HFFc6 (cell line): ENCODE measurements around the gene RTN4IP1. TPM values are rescaled to one million over a fixed set of nuclear protein-coding genes. Genes with fewer than 3 reads are reported as not detected.

ENCODE experiments used
- DNase-seq: peaks from one replicate; pipeline ENCODE4 v3.0.0-alpha.2; 2018
- H3K27ac Mint-ChIP-seq: 2 replicates; pipeline ENCODE4 v1.8.0; 2020; ENCODE audit warnings: mild to moderate bottlenecking, mixed read lengths
- H3K27me3 Mint-ChIP-seq: 2 replicates; pipeline ENCODE4 v1.8.0; 2021; ENCODE audit warnings: mild to moderate bottlenecking, moderate library complexity, mixed read lengths; ENCODE audit not compliant: insufficient read depth
- H3K36me3 Mint-ChIP-seq: 2 replicates; pipeline ENCODE4 v1.8.0; 2021; ENCODE audit warnings: low read depth, mixed read lengths
- H3K4me1 Mint-ChIP-seq: 2 replicates; pipeline ENCODE4 v1.8.0; 2020; ENCODE audit warnings: low read depth, mixed read lengths
- H3K4me3 Mint-ChIP-seq: 2 replicates; pipeline ENCODE4 v1.8.0; 2020; ENCODE audit warnings: mild to moderate bottlenecking, moderate library complexity, mixed read lengths
- H3K9me3 Mint-ChIP-seq: 2 replicates; pipeline ENCODE4 v1.8.0; 2020; ENCODE audit warnings: mild to moderate bottlenecking, mixed read lengths
- total RNA-seq, 6 experiments: library from RNA; stranded (reverse); fragmentation: NEBNext Ultra II Directional; extraction: Animal tissue kit (Norgen Biotek cat#: 25700); gene quantifications; 2 replicates in 1 of 6; 3 replicates in 5 of 6; pipeline ENCODE4 v1.2.3, GENCODE V29; 2021
- TF ChIP-seq, protein P1 (sequence below): fragments of 200-600 bp; sonication (generic); IDR thresholded peaks from 2 replicates; pipeline ENCODE4 v1.5.0; 2021; ENCODE audit warnings: antibody characterized with exemption, mild to moderate bottlenecking

RTN4IP1 gene
- total RNA-seq, 6 experiments from 2014 or later: 5.7 to 8.9 (median 8.0) TPM

DNA sequence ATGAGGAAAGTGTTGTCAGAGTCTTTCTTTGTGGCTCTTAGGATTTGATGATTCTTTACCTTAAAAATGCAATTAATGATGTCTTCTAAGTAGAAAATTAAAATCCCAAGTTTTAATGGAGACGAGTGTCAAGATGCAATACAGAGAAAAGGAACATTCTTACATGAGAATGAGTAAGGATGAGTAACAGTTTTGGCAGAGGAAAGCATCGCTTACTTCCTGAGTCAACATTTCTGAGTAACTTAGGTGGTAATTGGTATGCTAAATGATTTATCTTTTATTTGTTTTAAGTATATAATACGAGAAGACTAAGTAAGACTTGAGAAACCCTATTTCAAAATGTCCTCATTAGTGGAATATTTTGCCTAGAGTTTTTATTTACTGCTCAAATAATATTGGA lies 101.3 kb downstream of the RTN4IP1 start:
- peaks cover 76% of the 10 kb centered on the region for H3K4me1 Mint-ChIP-seq
- H3K4me3 Mint-ChIP-seq: peak overlapping the region; percentile 63
- TF ChIP-seq, protein P1, sequence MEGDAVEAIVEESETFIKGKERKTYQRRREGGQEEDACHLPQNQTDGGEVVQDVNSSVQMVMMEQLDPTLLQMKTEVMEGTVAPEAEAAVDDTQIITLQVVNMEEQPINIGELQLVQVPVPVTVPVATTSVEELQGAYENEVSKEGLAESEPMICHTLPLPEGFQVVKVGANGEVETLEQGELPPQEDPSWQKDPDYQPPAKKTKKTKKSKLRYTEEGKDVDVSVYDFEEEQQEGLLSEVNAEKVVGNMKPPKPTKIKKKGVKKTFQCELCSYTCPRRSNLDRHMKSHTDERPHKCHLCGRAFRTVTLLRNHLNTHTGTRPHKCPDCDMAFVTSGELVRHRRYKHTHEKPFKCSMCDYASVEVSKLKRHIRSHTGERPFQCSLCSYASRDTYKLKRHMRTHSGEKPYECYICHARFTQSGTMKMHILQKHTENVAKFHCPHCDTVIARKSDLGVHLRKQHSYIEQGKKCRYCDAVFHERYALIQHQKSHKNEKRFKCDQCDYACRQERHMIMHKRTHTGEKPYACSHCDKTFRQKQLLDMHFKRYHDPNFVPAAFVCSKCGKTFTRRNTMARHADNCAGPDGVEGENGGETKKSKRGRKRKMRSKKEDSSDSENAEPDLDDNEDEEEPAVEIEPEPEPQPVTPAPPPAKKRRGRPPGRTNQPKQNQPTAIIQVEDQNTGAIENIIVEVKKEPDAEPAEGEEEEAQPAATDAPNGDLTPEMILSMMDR: no peak
- H3K9me3 Mint-ChIP-seq: no peaks in the 10 kb centered on the region
- no peaks in the 10 kb centered on the region; the same call in 1 of the 2 replicates for H3K27me3 Mint-ChIP-seq
- peaks cover 21% of the 10 kb centered on the region for H3K36me3 Mint-ChIP-seq
- peak overlapping the region; percentile 84 for H3K27ac Mint-ChIP-seq
- DNase-seq: peak; percentile 91

DNA sequence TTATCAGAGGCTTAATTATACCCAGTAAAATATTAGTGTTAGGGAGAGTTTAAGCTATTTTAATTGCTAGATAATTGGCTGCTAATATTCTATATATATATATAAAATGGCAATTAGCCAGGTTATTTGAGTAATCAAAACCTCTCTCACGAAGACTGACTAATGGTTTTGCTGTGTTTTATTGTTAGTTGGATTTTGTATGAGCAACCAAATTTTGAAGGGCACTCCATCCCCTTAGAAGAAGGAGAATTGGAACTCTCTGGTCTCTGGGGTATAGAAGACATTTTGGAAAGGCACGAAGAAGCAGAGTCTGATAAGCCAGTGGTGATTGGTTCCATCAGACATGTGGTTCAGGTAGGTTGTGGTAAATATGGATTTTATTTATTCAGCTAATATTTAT lies 102.2 kb downstream of the RTN4IP1 start:
- Mint-ChIP-seq H3K9me3 (no peaks in the 10 kb centered on the region), H3K36me3 (peaks cover 14% of the 10 kb centered on the region; the same call in 1 of the 2 replicates), H3K27me3 (no peaks in the 10 kb centered on the region; the same call in 1 of the 2 replicates), H3K27ac (peak overlapping the region; percentile 77), H3K4me3 (peak overlapping the region; percentile 24; the same call in 1 of the 2 replicates), H3K4me1 (peaks cover 78% of the 10 kb centered on the region)
- TF ChIP-seq, protein P1: no peak
- no peak for DNase-seq

DNA sequence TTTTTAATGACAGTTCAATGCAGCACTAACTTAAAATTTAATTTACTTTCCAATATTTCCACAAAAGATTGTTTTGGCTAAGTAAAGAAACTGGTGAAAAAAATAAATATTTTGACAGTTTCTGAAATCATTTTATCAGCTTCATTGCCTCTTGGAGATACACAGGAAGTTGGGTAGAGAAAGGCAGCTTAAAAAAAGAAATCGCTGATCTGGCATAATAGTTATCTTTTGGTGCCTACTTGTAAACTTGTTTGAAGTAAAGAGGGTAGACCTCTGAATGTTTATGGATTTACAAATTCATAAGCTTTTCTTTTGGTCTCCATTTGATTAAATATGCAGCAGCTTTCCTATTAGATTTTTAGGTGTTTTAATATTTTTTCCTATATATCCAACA lies 103.4 kb downstream of the RTN4IP1 start:
- peaks cover 16% of the 10 kb centered on the region for H3K36me3 Mint-ChIP-seq
- no peaks in the 10 kb centered on the region; the same call in 1 of the 2 replicates for H3K27me3 Mint-ChIP-seq
- no peaks in the 10 kb centered on the region for H3K9me3 Mint-ChIP-seq
- H3K4me3 Mint-ChIP-seq: no peak overlapping the region
- no peak for DNase-seq
- peak overlapping the region; percentile 60; the same call in 1 of the 2 replicates for H3K27ac Mint-ChIP-seq
- peaks cover 79% of the 10 kb centered on the region for H3K4me1 Mint-ChIP-seq
- TF ChIP-seq, protein P1: no peak

DNA sequence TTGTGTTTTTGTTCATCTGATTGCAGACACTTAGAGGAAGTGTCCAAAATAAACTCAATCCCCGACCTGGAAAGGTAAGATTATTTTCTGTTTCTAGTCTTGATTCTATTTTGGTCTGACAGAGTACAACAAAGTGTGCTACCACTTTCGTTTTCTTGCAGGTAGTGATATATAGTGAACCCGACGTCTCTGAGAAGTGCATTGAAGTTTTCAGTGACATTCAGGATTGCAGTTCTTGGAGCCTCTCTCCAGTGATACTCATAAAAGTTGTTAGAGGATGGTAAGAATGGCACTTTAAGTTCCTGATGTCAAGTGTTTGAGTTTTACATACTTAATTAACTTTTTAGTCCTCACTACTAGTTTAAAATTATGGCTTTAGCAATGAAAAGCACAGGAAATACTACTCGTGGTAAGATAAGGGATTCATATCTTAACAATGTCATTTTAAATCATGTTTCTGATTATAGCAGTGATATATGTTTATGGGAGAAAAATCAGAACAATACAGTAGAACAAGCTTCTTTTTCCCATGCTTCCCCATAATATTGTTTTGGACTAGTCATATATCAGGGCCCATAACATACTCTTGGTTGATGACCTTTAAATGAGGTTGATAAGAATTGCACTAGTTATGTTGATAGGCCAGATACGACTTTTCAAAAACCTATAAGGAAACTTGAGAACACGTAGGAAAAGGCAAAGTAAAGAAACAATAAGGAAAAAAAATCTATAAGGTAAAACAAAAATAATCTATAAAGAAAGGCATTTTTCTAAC lies 104.0 kb downstream of the RTN4IP1 start:
- TF ChIP-seq, protein P1: no peak
- Mint-ChIP-seq H3K27ac (peak overlapping the region; percentile 60; the same call in 1 of the 2 replicates), H3K4me1 (peaks cover 79% of the 10 kb centered on the region), H3K36me3 (peaks cover 19% of the 10 kb centered on the region), H3K27me3 (no peaks in the 10 kb centered on the region; the same call in 1 of the 2 replicates), H3K9me3 (no peaks in the 10 kb centered on the region), H3K4me3 (peak overlapping the region; percentile 36)
- DNase-seq: no peak

DNA sequence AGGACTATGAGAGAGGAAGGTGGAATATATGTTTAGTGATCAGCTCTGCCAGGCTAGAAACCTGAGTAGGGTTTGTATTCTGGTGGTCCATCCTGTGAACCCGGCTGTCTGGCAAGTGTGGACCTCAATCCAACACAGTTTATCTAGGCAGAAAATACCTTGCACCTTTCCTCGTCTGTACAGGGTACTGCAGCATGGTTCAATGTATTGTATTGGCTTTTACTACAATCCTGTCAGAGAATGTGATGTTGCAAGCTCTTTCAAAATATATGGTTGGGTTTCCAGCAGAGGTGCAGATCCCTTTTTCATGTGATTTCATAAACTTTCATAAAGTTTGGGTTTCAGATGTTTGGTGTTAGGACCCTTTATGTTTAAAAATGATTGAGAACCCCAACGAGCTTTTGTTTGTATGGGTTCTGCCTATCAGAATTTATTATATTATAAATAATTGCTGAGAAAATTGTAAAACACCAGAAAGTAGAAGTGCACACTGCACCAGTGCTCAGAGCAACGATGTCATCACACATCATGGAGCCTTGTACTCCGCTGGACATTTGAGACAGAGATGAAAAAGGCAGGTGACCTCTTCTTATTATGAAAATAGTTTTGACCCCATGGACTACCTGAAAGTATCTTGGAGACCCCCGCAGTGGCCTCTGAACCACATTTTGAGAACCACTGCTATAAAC lies 106.6 kb downstream of the RTN4IP1 start:
- Mint-ChIP-seq H3K9me3 (no peaks in the 10 kb centered on the region), H3K4me3 (no peak overlapping the region), H3K36me3 (peaks cover 14% of the 10 kb centered on the region), H3K27ac (no peak overlapping the region), H3K27me3 (no peaks in the 10 kb centered on the region; the same call in 1 of the 2 replicates), H3K4me1 (peaks cover 78% of the 10 kb centered on the region)
- TF ChIP-seq, protein P1: no peak
- no peak for DNase-seq

Other genes starting within 250 kb of the RTN4IP1 start
- 10 to 100 TPM in 3 of 6 experiments, 1 to 10 TPM in 3; 8.8 to 12.4 (median 10.1) TPM for gene QRSL1, start 80 bp upstream of the RTN4IP1 start, total RNA-seq